Measurements from ENCODE around the gene ERI3. TPM values are rescaled to one million over a fixed set of nuclear protein-coding genes. Genes with fewer than 3 reads are reported as not detected.

The ERI3 gene
- total RNA-seq, 1 donor from 2014 or later, result 69.3 TPM

DNA sequence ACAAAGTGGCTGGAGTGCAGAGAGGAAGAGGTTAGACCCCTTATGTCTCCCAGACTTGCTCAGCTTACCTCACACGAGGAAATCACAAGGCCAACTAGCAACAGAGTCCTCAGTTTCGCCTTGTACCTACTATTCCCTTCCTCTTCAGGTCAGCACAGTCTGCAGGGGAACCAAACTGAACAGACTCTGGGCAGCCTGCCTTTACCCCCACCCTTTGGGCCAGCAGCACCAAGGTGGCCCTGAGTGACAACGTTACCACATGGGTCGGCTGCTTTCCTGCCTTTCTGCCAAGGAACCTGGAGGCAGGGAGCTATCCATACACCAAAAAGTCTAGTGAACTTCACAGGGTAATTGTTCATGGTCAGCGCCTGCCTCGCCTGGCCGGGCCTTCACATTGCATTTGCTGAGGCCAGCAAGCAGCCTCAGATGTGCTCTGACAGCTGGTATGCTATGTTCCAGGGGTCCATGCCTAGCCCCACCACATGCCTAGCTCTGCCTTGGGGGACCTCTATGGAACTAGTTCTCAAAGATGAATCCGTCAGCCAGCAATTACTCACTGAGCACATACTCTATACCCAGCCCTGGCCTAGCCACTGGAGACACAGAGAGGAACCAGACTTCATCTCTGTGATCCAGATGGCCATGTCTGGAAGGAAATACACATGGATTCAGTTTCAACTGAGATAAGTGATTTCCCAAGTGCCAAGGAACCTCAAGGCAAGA, 72.2 kb downstream of the ERI3 start:
- Histone ChIP-seq H3K9me3 (no peaks in the 10 kb centered on the region), H3K4me1 (no peaks in the 10 kb centered on the region), H3K36me3 (peaks cover 32 to 50% of the 10 kb centered on the region in 2 donors), H3K27ac (no peak overlapping the region), H3K27me3 (no peaks in the 10 kb centered on the region), H3K4me3 (no peak overlapping the region)
- DNase-seq (ENCODE audit: low spot score in 2 of 2), result no peak
- no peak for TF ChIP-seq CTCF (IDR thresholded peaks at IDR 0.05)
- intact Hi-C loops (cut with DNase I), result no loop called here

- no peak for DNase-seq (ENCODE audit: low spot score in 2 of 2)
- Histone ChIP-seq H3K36me3 (peaks cover 25 to 44% of the 10 kb centered on the region in 2 donors), H3K9me3 (no peaks in the 10 kb centered on the region), H3K27me3 (no peaks in the 10 kb centered on the region), H3K4me1 (no peaks in the 10 kb centered on the region), H3K27ac (no peak overlapping the region), H3K4me3 (no peak overlapping the region)
- no peak for TF ChIP-seq CTCF (IDR thresholded peaks at IDR 0.05)
- intact Hi-C loops (cut with DNase I), result no loop called here
Observed at GRCh38 chr1:44281962-44282703, 72.9 kb downstream of the ERI3 start.

DNA sequence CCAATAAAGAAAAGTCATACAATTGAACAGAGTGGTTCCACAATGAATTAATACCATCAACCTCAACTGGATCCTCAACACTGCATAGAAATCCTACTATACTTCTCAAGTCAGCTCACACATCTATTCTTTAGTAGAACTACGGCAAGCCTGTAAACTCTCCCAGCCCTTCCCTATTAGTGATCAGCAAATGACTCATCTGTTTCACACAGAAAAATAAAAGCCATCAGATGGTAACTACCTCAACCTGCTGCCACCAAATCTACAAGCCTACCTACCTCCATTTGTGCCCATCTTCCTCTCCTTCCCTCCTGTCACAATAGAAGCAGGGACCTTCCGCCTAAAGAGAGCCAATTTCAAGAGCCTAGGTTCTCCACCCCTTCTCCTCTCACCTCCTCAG, 78.2 kb downstream of the ERI3 start:
- Histone ChIP-seq H3K27me3 (no peaks in the 10 kb centered on the region), H3K9me3 (no peaks in the 10 kb centered on the region), H3K36me3 (peaks cover 0 to 3% of the 10 kb centered on the region in 2 donors), H3K4me3 (no peak overlapping the region), H3K4me1 (no peaks in the 10 kb centered on the region), H3K27ac (no peak overlapping the region)
- DNase-seq (ENCODE audit: low spot score in 2 of 2), result no peak
- TF ChIP-seq CTCF (IDR thresholded peaks at IDR 0.05), result no peak
- intact Hi-C loops (cut with DNase I), result no loop called here

- intact Hi-C loops (cut with DNase I), result no loop called here
- no peaks in the 10 kb centered on the region for H3K9me3 ChIP-seq
Observed at GRCh38 chr1:44275991-44276405, 79.1 kb downstream of the ERI3 start.

GRCh38 chr1:44275296-44275962, 79.6 kb downstream of the ERI3 start:
- Histone ChIP-seq H3K9me3 (no peaks in the 10 kb centered on the region), H3K4me1 (no peaks in the 10 kb centered on the region), H3K27me3 (no peaks in the 10 kb centered on the region), H3K4me3 (no peak overlapping the region), H3K27ac (no peak overlapping the region), H3K36me3 (no peaks in the 10 kb centered on the region)
- intact Hi-C loops (cut with DNase I), result no loop called here
- no peak for TF ChIP-seq CTCF (IDR thresholded peaks at IDR 0.05)
- DNase-seq (ENCODE audit: low spot score in 2 of 2), result no peak

More at GRCh38 chr1:44275991-44276405, 79.1 kb downstream of the ERI3 start:
- TF ChIP-seq CTCF (IDR thresholded peaks at IDR 0.05), result no peak
- Histone ChIP-seq H3K4me1 (no peaks in the 10 kb centered on the region), H3K27me3 (no peaks in the 10 kb centered on the region), H3K27ac (no peak overlapping the region), H3K4me3 (no peak overlapping the region), H3K36me3 (no peaks in the 10 kb centered on the region)
- no peak for DNase-seq (ENCODE audit: low spot score in 2 of 2)
